AML-193 (cell line): ENCODE results near the gene ACADM.
"Not testable (repeated sequence)": the region's sequence is repeated elsewhere in the genome, so short reads cannot be mapped to it uniquely, and the experiment has no call there.

Source experiments
- DNase-seq, 2 experiments: peaks; one replicate each; lab custom pipeline; 2025; lab: John Stamatoyannopoulos, UW

The ACADM gene

GRCh38 chr1:75724472-75725022 is at the start of gene ACADM:
ACADM (plus strand) TSS chr1:75724709; CDS start chr1:75724788, 79 bp downstream.
- peak; percentile 77 to 79 for DNase-seq

- DNase-seq, result no peak
Observed at GRCh38 chr1:75677443-75677842, 47.1 kb upstream of the ACADM start.

- DNase-seq, result not testable (repeated sequence)
Observed at GRCh38 chr1:75677964-75678363, 46.5 kb upstream of the ACADM start.

DNA sequence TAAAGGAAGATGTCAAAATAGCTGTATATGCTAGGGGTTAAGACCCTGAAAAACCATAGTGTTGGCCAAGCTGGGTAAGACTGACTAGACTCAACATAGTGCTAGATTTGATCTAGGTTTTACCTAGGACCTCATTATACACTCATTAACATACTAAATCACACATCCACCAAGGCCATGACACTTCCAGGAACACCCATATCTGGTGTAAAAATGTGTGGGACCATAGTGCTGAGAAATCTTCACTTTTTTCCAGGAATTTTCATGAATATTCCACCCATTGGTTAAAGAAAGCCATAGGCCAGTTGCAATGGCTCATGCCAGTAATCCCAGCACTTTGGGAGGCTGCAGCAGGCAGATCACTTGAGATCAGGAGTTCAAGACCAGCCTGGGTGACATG is 34.0 kb upstream of the ACADM start:
- no peak for DNase-seq

DNA sequence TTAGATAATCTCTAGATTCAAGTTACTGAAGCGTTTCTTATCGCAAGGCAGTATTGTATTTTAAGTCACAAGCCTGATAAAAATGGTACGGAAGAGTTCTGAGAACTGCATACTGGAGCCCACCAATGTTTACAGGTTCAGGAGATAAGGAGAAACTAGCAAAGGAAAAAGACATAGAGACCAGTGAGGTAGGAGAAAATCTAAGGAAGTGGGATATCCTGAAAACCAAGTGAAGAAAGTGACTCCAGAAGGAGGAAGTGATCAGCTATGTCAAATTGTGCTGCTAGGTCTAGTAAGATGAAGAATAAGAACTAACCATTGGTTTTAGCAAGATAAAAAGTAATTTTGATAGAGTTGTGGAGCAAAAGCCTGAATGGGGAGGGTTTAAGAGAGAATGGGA is 31.0 kb upstream of the ACADM start:
- no peak for DNase-seq

GRCh38 chr1:75696000-75696399 is 28.5 kb upstream of the ACADM start:
- DNase-seq, result no peak

GRCh38 chr1:75707191-75707590 is 17.3 kb upstream of the ACADM start:
- DNase-seq, result no peak

DNA sequence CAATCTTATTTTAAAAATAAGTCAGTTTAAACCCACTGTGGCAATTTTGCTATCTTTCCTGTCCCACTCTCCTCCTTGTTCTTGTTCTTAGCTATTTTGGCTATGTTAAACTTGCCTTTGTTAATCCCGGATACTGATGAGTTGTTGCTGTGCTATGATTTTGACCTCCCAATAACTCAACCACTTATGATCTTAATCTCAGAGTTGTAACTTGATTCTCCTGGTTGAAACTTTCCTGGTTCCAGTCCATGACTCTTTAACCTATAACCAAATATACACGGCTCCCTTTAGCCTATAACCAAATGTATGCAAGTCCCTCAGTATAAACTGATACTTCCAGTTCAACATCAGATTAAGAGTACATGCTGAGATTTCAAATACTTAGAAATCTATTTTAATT is 15.6 kb upstream of the ACADM start:
- DNase-seq, result no peak

- no peak for DNase-seq
Observed at GRCh38 chr1:75710832-75711231, 13.7 kb upstream of the ACADM start.

DNA sequence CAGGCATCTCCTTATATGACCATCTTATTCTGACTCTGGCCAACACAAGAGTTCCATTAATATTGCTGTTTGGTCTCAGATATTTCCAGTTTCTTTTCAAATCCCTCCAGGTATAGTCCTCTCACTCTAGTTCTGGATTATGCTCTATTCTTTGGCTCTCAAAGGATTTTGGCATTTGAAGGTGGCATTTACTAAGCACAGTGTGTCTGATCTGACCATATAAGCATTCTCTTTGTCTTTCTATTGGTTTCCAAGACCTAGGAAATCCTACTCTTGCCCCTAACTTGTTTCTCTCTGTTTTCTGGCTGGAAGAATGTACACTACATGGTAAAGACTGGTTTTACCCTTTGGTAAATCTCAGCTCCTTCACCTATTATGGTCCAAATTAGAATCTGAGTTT is 12.7 kb upstream of the ACADM start:
- DNase-seq, result no peak

DNA sequence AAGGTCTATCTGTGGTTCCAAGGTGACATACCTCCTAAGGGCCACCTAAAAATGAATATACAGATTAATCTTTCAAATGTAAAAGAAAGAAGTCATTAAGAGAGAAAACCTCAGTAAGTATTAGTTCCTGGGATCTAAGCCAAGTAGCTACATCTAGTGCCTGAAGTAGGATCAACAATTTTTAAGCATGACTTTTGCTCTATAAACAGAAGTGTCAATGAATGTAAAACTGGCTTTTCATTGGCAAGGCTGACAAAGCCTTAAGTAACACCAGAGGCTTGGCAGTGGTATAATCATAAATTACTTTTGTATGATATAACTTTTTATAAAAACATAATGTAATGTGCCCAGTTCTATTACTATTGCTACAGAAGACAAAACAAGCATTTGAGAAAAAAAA is 12.2 kb upstream of the ACADM start:
- DNase-seq, result no peak

DNA sequence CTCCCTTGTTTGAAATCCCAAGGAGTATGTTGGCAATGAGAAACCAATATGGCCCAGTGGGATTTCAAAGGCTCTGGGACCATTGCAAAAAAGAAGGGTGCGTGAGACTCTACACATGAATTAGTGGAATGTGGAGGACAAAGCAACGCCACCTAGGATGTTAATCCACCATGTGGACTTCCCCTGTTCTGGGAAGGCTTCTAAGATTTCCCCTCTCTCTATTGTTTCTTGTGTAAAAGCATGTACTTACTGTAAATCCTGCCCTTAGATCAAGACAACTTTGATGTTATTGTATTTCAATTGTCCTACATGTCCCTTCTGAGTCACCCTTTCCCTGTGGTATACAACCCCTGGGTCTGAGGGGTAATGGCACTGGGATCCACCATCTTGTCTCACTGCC is 4.7 kb upstream of the ACADM start:
- DNase-seq, result no peak

DNA sequence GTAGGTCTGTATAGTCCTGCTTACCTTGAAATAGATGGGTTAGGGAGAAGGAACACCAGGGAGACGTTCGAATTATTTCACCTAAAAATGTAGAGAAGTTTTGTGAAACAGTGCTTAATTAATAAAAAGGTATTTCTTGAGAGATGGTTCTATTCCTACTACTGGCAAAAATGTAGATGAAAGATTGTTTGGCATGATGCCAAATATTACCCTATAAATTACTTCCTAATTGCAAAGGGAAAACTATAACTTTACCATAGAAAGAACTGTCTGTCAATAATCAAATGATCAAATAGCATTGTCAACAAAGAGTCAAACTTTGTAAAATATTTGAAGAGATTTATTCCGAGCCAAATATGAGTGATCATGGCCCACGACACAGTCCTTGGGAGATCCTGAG is 4.2 kb upstream of the ACADM start:
- no peak for DNase-seq

DNA sequence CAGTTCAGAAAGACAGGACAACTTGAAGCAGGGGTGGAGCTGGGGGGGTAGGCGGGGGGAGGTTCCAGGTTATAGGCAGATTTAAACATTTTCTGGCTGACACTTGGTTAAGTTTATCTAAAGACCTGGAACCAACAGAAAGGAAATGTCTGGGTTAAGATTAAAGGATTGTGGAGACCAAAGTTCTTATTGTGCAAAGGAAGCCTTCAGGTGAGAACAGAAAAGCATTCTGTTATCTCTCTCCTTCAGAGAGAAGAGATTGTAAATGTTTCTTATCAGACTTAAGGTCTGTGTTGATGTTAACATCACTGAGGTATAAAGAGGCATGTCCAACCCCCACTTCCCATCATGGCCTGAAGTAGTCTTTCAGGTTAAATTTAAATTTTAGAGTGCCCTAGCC is 3.7 kb upstream of the ACADM start:
- no peak for DNase-seq

- DNase-seq, result not testable (repeated sequence)
Observed at GRCh38 chr1:75722246-75722645, 2.3 kb upstream of the ACADM start.

DNA sequence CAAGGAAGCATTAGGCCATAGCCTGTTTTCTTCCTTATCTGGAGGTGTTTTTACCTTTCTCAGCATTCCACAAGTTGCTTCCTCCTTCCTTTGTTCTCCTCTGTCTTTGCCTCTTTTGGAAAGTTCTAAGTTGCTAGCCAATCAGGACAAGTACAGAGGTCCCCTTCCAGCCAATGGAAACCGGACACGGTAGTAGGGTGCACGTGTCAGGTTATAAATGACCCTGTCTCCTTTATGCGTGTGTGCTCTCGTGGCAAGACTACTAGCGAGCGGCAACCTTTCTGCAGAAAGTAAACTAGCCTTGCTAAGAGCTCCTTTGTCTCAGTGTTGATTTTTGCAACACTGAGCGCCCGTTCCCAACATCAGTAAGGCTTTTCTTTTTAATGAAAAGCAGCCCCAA is 1.5 kb upstream of the ACADM start:
- DNase-seq, result no peak

DNA sequence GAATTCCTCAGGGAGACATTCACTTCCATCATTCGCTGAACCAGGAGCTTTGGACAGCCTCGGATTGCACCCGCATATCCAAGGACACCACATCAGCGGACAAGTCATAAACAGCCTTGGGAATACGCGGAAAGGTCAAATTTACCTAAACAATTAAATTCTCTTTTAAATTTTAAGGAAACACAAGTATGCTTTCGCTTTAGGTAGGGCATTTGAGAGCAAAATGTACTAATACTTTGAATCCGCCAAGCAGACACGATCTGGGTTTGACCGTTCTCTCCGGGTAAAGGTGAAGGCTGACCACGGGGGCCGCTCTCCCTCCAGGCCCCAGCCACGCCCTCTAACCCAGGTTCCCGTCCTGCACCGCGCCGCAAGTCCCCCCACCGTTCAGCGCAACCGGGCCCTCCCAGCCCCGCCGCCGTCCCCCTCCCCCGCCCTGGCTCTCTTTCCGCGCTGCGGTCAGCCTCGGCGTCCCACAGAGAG is 479 bp upstream of the ACADM start:
- DNase-seq, result peak; percentile 71 to 79

GRCh38 chr1:75725266-75725665 is 757 bp downstream of the ACADM start:
- DNase-seq, result peak in 1 of 2 experiments; percentile 19

- DNase-seq, result no peak
Observed at GRCh38 chr1:75725861-75726361, 1.4 kb downstream of the ACADM start.

GRCh38 chr1:75727571-75727970 is 3.1 kb downstream of the ACADM start:
- DNase-seq, result no peak

DNA sequence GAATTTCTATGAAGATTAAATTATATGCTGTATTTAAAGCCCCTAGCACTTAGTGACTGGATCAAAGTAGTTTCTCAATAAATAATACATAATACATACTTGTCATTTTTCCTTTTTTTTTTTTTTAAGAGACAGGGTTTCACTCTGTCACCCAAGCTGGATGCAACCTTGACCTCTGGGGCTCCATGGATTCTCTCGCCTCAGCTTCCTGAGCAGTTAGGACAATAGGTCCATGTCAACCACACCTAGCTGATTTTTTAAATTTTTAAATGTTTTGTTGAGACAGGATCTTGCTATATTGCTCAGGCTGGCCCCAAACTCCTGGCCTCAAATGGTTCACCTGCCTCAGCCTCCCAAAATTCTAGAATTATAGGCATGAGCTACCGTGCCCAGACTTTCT is 5.9 kb downstream of the ACADM start:
- no peak for DNase-seq

DNA sequence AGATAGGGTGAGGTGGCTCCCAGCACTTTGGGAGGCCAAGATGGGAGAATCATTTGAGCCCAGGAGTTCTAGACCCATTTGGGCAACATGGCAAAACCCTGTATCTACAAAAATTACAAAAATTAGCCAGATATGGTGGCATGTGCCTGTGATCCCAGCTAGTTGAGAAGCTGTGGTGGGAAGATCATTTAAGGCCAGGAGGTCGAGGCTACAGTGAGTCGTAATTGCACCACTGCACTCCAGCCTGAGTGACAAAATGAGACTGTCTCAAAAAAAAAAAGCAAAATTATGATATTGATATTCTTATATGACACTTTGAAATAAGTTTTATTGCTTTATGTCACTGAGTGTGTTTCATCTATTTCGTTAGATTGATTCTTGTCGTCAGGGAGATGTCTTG is 7.4 kb downstream of the ACADM start:
- no peak for DNase-seq

DNA sequence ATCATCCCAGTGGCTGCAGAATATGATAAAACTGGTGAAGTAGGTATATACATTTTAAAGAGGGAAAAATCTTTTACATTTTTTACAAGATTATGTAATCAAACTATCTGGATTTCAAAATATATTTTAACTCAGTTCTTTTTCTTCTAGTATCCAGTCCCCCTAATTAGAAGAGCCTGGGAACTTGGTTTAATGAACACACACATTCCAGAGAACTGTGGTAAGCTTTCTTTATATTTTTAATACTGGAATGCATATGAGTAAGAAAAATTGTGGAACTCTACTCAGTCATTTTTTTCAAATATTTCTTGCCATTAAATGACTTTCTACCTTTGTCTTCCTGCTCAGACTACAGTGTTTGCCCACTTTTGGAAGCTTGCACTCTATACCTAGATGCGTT is 8.2 kb downstream of the ACADM start:
- no peak for DNase-seq

- DNase-seq, result no peak
Observed at GRCh38 chr1:75733661-75734060, 9.2 kb downstream of the ACADM start.
